Endothelial cell of umbilical vein (primary cell): Measurements from ENCODE around the gene PLEKHA7.

Experiments used
- EZH2 ChIP-seq: IDR thresholded peaks from 2 replicates; pipeline ENCODE4 v1.6.1; 2012; ENCODE audit warnings: borderline replicate concordance, low read depth, mild to moderate bottlenecking, moderate library complexity, low read length, inconsistent platforms; ENCODE audit not compliant: severe bottlenecking
- JUN ChIP-seq: IDR thresholded peaks from 2 replicates; pipeline ENCODE4 v1.6.1; 2011; ENCODE audit warnings: borderline replicate concordance, low read depth; ENCODE audit not compliant: insufficient read length, insufficient read depth
- MYC ChIP-seq: IDR thresholded peaks from one replicate; pipeline ENCODE4 v1.6.1; 2011; ENCODE audit warnings: mild to moderate bottlenecking, low read depth, low read length
- POLR2A ChIP-seq: IDR thresholded peaks from 2 replicates; pipeline ENCODE4 v1.6.1; 2012; ENCODE audit warnings: low read depth, mild to moderate bottlenecking, control low read depth, low read length
- TF ChIP-seq, protein P1 (sequence below), 2 donors: IDR thresholded peaks; 1 replicate in 1 of 2; 2 replicates in 1 of 2; pipeline ENCODE4 v1.5.1; 2011; ENCODE audit warnings: low read length in 2 of 2, mild to moderate bottlenecking in 2 of 2, moderate library complexity in 2 of 2, control low read depth in 1 of 2, inconsistent platforms in 1 of 2, low read depth in 1 of 2; ENCODE audit not compliant: insufficient read depth in 1 of 2; ENCODE audit errors: extremely low read depth in 1 of 2

DNA sequence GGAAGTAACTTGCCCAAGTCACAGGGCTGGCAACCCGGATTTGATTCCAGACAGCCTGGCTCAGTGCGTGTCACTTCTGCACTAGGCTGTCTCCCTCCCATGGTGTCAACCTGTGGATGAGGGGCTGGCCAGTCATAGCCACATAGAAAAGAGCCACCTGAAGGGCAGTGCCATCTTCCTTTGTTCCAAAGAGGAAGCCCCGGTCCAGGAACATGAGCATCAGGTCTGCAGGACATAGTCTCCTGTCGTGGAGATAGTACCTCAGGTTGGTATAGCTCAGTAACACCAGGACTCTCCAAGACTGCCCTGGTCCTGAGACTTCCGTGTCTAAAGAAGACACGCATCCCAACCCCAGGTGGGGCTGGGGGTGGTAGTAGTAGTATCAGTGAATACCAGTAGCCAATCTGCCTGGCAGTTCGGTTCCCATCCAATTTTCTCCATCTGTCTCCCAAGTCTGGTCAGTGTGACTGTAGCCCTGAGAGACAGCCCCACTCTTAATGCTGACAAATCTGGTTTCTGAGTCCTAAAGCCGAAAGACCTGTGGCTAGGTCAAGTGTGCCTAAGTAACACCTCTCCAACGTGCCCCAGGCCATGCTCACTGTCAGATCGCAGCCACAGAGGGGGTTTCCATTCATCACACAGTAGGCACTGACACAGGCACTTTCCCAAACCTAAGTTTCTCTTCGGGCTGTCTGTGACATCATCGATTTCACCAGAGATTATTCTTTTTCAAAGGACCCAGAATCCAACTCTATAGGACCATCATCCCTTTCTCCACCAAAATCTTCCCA lies 242.7 kb downstream of the PLEKHA7 start:
- TF ChIP-seq MYC (no peak), EZH2 (no peak), POLR2A (no peak), JUN (no peak)
- TF ChIP-seq, protein P1, sequence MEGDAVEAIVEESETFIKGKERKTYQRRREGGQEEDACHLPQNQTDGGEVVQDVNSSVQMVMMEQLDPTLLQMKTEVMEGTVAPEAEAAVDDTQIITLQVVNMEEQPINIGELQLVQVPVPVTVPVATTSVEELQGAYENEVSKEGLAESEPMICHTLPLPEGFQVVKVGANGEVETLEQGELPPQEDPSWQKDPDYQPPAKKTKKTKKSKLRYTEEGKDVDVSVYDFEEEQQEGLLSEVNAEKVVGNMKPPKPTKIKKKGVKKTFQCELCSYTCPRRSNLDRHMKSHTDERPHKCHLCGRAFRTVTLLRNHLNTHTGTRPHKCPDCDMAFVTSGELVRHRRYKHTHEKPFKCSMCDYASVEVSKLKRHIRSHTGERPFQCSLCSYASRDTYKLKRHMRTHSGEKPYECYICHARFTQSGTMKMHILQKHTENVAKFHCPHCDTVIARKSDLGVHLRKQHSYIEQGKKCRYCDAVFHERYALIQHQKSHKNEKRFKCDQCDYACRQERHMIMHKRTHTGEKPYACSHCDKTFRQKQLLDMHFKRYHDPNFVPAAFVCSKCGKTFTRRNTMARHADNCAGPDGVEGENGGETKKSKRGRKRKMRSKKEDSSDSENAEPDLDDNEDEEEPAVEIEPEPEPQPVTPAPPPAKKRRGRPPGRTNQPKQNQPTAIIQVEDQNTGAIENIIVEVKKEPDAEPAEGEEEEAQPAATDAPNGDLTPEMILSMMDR (IDR thresholded peaks at IDR 0.05; ENCODE audit: extremely low read depth in 1 of 2, insufficient read depth in 1 of 2, low read depth in 1 of 2, low read length in 2 of 2), result no peak
